NK-92 treated with Interleukin-12 subunit alpha and Interleukin-12 subunit beta, amount 100 ng/mL, for 24 hours (cell line): Measurements from ENCODE around the gene RNASEH2C.
"Not testable (repeated sequence)": the region's sequence is repeated elsewhere in the genome, so short reads cannot be mapped to it uniquely, and the experiment has no call there.

Source experiments
- DNase-seq: peaks from one replicate; lab custom pipeline; 2025; lab: John Stamatoyannopoulos, UW

Gene RNASEH2C

GRCh38 chr11:65683480-65683879 is 37.1 kb downstream of the RNASEH2C start:
- not testable (repeated sequence) for DNase-seq

- no peak for DNase-seq
These were observed 40.3 kb downstream of the RNASEH2C start for GRCh38 chr11:65680192-65680743.

- no peak for DNase-seq
These were observed 47.6 kb downstream of the RNASEH2C start for GRCh38 chr11:65672982-65673381.

GRCh38 chr11:65672180-65672860 is 48.3 kb downstream of the RNASEH2C start:
- no peak for DNase-seq
